Testis (tissue), 2 donors: ENCODE data around the gene EIF3M.

Experiments
- CTCF ChIP-seq, 3 experiments: fragments of 450-650 bp in 2 of 3; fragments of 200-600 bp in 1 of 3; sonication (generic) in 1 of 3; IDR thresholded peaks; one replicate each; pipeline ENCODE4 v1.5.1; 2016 to 2019; ENCODE audit warnings: antibody characterized with exemption in 3 of 3, mild to moderate bottlenecking in 2 of 3, moderate library complexity in 1 of 3
- POLR2A ChIP-seq: fragments of 450-650 bp; IDR thresholded peaks from one replicate; pipeline ENCODE4 v1.6.1; 2017; ENCODE audit warnings: antibody characterized with exemption, mild to moderate bottlenecking, moderate library complexity

GRCh38 chr11:32616903-32617302 lies 33.3 kb downstream of the EIF3M start:
- TF ChIP-seq CTCF (IDR thresholded peaks at IDR 0.05): no peak
- TF ChIP-seq POLR2A: no peak
